ENCODE measurements around the gene TMEM242. TPM values are rescaled to one million over a fixed set of nuclear protein-coding genes. Genes with fewer than 3 reads are reported as not detected.

Gene TMEM242
- total and polyA plus RNA-seq, 2 of the 4 experiments (the other 2 are of a cell fraction), result 2.3 to 4.6 TPM

DNA sequence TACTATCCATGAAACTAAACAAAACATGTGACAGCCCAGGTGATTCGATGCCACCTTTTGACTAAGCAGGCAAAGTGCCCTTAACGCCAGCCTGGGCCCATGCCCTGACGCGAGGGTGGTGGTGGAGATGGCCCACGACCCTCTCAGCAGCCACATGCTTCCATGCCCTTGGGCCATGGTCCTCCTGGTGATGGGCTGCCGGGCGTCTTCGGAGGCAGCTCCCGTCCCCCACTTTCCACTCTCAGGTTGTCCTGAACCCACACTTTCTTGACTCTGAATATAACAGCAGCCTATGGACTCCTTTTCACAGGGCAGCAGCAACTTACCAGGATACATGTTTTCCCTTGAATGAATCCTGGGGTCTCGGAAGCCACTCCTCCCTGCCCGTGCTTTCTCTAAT, 33.6 kb downstream of the TMEM242 start:
- 93% methylated on average over 6 of the region's 11 CpGs; no CpG with 5 or more reads in 1 of the 2 experiments for WGBS, 2 experiments (ENCODE audit: extremely low coverage in 2 of 2, insufficient read length in 1 of 2)
- H3K4ac ChIP-seq (ENCODE audit: low read depth, low read length), result no peak overlapping the region
- H3K9me1 ChIP-seq (ENCODE audit: insufficient read depth, low read length), result no peaks in the 10 kb centered on the region; the same call in 1 of the 2 replicates
- ChIA-PET CTCF (no interaction called here), POLR2A (ENCODE audit: unreplicated experiment) (no interaction called here)
- no peak overlapping the region for H4K8ac ChIP-seq (ENCODE audit: low read depth in 2 of 2, low read length in 2 of 2)
- H3K4me3 ChIP-seq (ENCODE audit: insufficient read depth, low read depth, low read length), result no peak overlapping the region
- intact Hi-C loops (cut with micrococcal nuclease) (no loop called here), dilution Hi-C loops (cut with HindIII; ENCODE audit: low sequenced_read_pairs, unreplicated experiment) (no loop called here), in situ Hi-C loops (cut with MboI; ENCODE audit: low sequenced_read_pairs) (no loop called here)
- no peak overlapping the region for H2AK5ac ChIP-seq (ENCODE audit: low read depth, low read length)
- H3K9ac ChIP-seq (ENCODE audit: low read depth, low read length), result no peak overlapping the region
- no peak overlapping the region for H4K91ac ChIP-seq (ENCODE audit: insufficient read depth, low read depth, low read length)
- H3K27me3 ChIP-seq (ENCODE audit: control insufficient read depth, insufficient read depth, low read length), result no peaks in the 10 kb centered on the region
- no peaks in the 10 kb centered on the region for H3K9me3 ChIP-seq (ENCODE audit: control insufficient read depth, insufficient read depth, low read length)
- H2BK120ac ChIP-seq (ENCODE audit: low read depth, low read length), result no peak overlapping the region
- H2BK15ac ChIP-seq (ENCODE audit: low read depth, low read length), result no peak overlapping the region
- H4K5ac ChIP-seq (ENCODE audit: low read depth, low read length), result no peak overlapping the region
- no peak overlapping the region for H2BK20ac ChIP-seq (ENCODE audit: low read depth, low read length)
- H2AFZ ChIP-seq (replicated peaks; ENCODE audit: low read length, poor library complexity), result no peak overlapping the region
- H3K27ac ChIP-seq (ENCODE audit: insufficient read depth, low read length), result no peak overlapping the region
- no peak overlapping the region for H3K4me2 ChIP-seq (ENCODE audit: low read depth, low read length)
- DNase-seq (no peak), ATAC-seq (ENCODE audit: low read depth) (no peak)
- peaks cover 17% of the 10 kb centered on the region; the same call in 1 of the 2 replicates for H3K36me3 ChIP-seq (ENCODE audit: control insufficient read depth, insufficient read depth, low read length)
- peaks cover 0 to 4% of the 10 kb centered on the region in 2 experiments; a peak in 1 of 4 replicates for H3K79me1 ChIP-seq (ENCODE audit: low read depth in 1 of 2, low read length in 2 of 2)
- H3K23ac ChIP-seq (ENCODE audit: low read depth, low read length), result no peak overlapping the region
- H3K18ac ChIP-seq (ENCODE audit: low read depth, low read length), result no peak overlapping the region
- no peak overlapping the region for H3K56ac ChIP-seq (ENCODE audit: extremely low read depth, insufficient read depth, low read length)
- no peak overlapping the region for H2BK5ac ChIP-seq (ENCODE audit: low read depth, low read length, poor library complexity, severe bottlenecking)
- H3K14ac ChIP-seq (replicated peaks; ENCODE audit: low read depth, low read length), result no peak overlapping the region
- no TSS peak for BruUV-seq (replicated peaks)
- H4K20me1 ChIP-seq (ENCODE audit: insufficient read depth, low read length), result no peaks in the 10 kb centered on the region
- TF ChIP-seq POLR2A (IDR thresholded peaks at IDR 0.05; ENCODE audit: low read depth, low read length), result no peak
- no peak for TF ChIP-seq RFX5 (IDR thresholded peaks at IDR 0.05; ENCODE audit: low read depth, low read length)
- no peak for TF ChIP-seq CHD1 (IDR thresholded peaks at IDR 0.05; ENCODE audit: low read depth, low read length)
- no peaks in the 10 kb centered on the region for H3K4me1 ChIP-seq (ENCODE audit: control insufficient read depth, insufficient read depth, low read length)
- no peak overlapping the region for H2AK9ac ChIP-seq (replicated peaks; ENCODE audit: low read depth, low read length, poor library complexity)
